GM12875 (cell line): ENCODE data around the gene PSD.

ENCODE experiments used
- H3K4me3 ChIP-seq: one replicate; pipeline ENCODE4 v1.5.1; 2011; ENCODE audit warnings: low read depth, low read length, control low read depth
- CTCF ChIP-seq: IDR thresholded peaks from 2 replicates; pipeline ENCODE4 v1.5.1; 2011; ENCODE audit warnings: low read depth, mild to moderate bottlenecking, control low read depth, inconsistent platforms, low read length, moderate library complexity, borderline replicate concordance; ENCODE audit not compliant: insufficient read depth

The PSD gene

GRCh38 chr10:102418622-102419268, at the start of gene PSD:
Gene PSD (minus strand): TSS chr10:102418785. CDS start chr10:102417038, 1,747 bp downstream.
- no peak for TF ChIP-seq CTCF
- H3K4me3 ChIP-seq, result peak within 1 kb of the TSS; percentile 98

GRCh38 chr10:102467971-102468438, 49.4 kb upstream of the PSD start:
- TF ChIP-seq CTCF, result no peak
- H3K4me3 ChIP-seq, result no peak overlapping the region

- no peak for TF ChIP-seq CTCF
- no peak overlapping the region for H3K4me3 ChIP-seq
Measured at GRCh38 chr10:102467318-102467717, 48.7 kb upstream of the PSD start.

- H3K4me3 ChIP-seq, result no peak overlapping the region
- no peak for TF ChIP-seq CTCF
Measured at GRCh38 chr10:102465466-102465865, 46.9 kb upstream of the PSD start.

GRCh38 chr10:102463983-102464382, 45.4 kb upstream of the PSD start:
- no peak for TF ChIP-seq CTCF

GRCh38 chr10:102462512-102463054, 44.0 kb upstream of the PSD start:
- no peak for TF ChIP-seq CTCF
- no peak overlapping the region for H3K4me3 ChIP-seq

More at GRCh38 chr10:102463983-102464382, 45.4 kb upstream of the PSD start:
- no peak overlapping the region for H3K4me3 ChIP-seq
